NB4 (cell line): Measurements from ENCODE around the gene CDH4.

Source experiments
- DNase-seq: peaks from one replicate; pipeline ENCODE4 v3.0.0; 2010; ENCODE audit warnings: low read depth
- H3K4me3 ChIP-seq: one replicate; pipeline ENCODE4 v1.5.1; 2011; ENCODE audit warnings: mild to moderate bottlenecking, low read depth, low read length, moderate library complexity
- MYC ChIP-seq: IDR thresholded peaks from 2 replicates; pipeline ENCODE4 v1.6.1; 2011; ENCODE audit warnings: low read depth, low read length
- POLR2A ChIP-seq: IDR thresholded peaks from 2 replicates; pipeline ENCODE4 v1.6.1; 2011; ENCODE audit warnings: mild to moderate bottlenecking; ENCODE audit not compliant: insufficient read length; ENCODE audit errors: extremely low read depth
- TF ChIP-seq, protein P1 (sequence below): IDR thresholded peaks from one replicate; pipeline ENCODE4 v1.5.1; 2012; ENCODE audit warnings: low read depth, low read length
- TF ChIP-seq, protein P2 (sequence below): IDR thresholded peaks from 2 replicates; pipeline ENCODE4 v1.6.1; 2011; ENCODE audit warnings: low read depth, low read length

CDH4 gene

DNA sequence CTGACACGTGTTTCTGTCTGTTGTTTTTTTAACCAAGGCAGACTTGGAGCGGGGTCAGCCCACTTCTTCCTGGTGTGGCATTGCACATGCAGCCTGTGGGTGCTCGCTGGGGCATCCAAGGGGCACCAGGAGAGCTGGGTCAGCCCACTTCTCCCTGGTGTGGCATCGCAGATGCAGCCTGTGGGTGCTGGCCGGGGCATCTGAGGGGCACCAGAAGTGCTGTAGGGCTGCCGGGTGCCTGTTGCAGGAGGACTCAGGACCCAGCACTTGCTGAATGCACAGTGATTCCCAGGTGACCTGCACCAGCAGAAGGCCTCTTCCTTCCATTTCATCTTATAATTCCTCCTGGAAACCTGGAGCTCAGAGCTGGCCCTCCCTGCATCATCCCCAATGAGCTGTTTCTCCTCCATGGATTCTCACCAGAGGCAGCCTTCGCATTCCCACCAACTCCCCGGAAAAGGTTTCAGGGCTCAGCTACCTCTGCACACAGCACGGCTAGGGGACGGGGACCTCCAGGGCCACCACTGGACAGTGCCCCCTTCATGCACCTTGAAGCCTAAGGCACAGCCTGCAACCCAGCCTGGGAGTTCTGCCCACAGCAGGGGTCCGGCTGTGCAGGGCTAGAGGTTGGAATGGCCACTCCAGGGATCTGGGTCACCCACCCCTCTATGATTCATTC is 594.8 kb downstream of the CDH4 start:
- H3K4me3 ChIP-seq, result no peak overlapping the region
- TF ChIP-seq, protein P1, sequence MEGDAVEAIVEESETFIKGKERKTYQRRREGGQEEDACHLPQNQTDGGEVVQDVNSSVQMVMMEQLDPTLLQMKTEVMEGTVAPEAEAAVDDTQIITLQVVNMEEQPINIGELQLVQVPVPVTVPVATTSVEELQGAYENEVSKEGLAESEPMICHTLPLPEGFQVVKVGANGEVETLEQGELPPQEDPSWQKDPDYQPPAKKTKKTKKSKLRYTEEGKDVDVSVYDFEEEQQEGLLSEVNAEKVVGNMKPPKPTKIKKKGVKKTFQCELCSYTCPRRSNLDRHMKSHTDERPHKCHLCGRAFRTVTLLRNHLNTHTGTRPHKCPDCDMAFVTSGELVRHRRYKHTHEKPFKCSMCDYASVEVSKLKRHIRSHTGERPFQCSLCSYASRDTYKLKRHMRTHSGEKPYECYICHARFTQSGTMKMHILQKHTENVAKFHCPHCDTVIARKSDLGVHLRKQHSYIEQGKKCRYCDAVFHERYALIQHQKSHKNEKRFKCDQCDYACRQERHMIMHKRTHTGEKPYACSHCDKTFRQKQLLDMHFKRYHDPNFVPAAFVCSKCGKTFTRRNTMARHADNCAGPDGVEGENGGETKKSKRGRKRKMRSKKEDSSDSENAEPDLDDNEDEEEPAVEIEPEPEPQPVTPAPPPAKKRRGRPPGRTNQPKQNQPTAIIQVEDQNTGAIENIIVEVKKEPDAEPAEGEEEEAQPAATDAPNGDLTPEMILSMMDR, result no peak
- no peak for TF ChIP-seq MYC
- no peak for TF ChIP-seq POLR2A
- TF ChIP-seq, protein P2, sequence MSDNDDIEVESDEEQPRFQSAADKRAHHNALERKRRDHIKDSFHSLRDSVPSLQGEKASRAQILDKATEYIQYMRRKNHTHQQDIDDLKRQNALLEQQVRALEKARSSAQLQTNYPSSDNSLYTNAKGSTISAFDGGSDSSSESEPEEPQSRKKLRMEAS, result no peak
- no peak for DNase-seq

GRCh38 chr20:61847420-61847748 is 595.3 kb downstream of the CDH4 start:
- H3K4me3 ChIP-seq, result no peak overlapping the region
- TF ChIP-seq POLR2A (no peak), MYC (no peak)
- TF ChIP-seq, protein P1, result no peak
- TF ChIP-seq, protein P2, result no peak
- no peak for DNase-seq

DNA sequence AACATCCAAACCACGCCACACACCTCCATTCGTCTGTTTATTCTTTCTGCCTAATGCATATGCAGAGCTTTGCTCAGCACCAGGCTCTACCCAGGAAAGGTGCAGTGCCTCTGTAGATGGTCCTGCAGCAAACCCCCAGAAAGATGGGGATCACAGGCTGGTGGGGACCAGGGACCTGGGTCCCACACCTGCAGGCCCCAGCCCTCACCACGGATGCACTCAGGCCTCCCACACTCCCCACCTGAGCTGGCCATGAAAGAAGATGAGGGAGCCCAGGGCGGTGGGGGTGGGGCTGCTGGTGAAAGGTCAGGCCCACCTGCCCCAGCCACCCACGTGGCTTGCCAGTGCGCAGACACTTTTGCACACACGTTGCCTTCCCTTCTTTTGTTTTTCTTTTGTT is 595.9 kb downstream of the CDH4 start:
- no peak overlapping the region for H3K4me3 ChIP-seq
- DNase-seq, result no peak
- TF ChIP-seq MYC (no peak), POLR2A (no peak)
- TF ChIP-seq, protein P1, result no peak
- TF ChIP-seq, protein P2, result no peak

- TF ChIP-seq, protein P1, result no peak
- TF ChIP-seq MYC (no peak), POLR2A (no peak)
- TF ChIP-seq, protein P2, result no peak
Measured at GRCh38 chr20:61848851-61849250, 596.8 kb downstream of the CDH4 start.

GRCh38 chr20:61849376-61849775 is 597.3 kb downstream of the CDH4 start:
- TF ChIP-seq POLR2A, result no peak
- TF ChIP-seq, protein P2, result no peak
- no peak for TF ChIP-seq MYC
- TF ChIP-seq, protein P1, result no peak
- no peak for DNase-seq
- no peak overlapping the region for H3K4me3 ChIP-seq

More at GRCh38 chr20:61848851-61849250, 596.8 kb downstream of the CDH4 start:
- no peak overlapping the region for H3K4me3 ChIP-seq
- DNase-seq, result no peak

DNA sequence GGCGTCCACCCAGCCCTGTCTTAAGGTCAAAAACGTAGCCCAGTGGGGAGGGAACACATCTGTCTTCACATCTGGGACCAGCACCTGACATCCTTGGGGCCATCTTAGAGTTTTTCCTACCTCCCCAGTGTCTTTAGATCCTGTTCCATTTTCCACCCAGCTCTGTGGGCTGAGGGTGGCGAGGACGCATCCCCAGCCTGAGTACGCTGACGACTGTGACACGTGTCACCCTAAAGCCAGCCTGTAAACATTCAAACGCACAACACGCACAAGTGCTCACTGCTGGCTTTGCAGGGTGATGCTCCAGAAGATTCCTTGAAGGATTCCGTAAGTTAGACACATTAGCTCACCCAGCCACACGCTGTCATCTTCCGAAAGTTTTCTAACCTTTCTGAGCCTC is 597.8 kb downstream of the CDH4 start:
- DNase-seq, result no peak

More for the DNA sequence above, 597.8 kb downstream of the CDH4 start:
- TF ChIP-seq, protein P1, result no peak
- TF ChIP-seq MYC (no peak), POLR2A (no peak)
- TF ChIP-seq, protein P2, result no peak
- H3K4me3 ChIP-seq, result no peak overlapping the region
